ENCODE results near the gene STARD4.

DNA sequence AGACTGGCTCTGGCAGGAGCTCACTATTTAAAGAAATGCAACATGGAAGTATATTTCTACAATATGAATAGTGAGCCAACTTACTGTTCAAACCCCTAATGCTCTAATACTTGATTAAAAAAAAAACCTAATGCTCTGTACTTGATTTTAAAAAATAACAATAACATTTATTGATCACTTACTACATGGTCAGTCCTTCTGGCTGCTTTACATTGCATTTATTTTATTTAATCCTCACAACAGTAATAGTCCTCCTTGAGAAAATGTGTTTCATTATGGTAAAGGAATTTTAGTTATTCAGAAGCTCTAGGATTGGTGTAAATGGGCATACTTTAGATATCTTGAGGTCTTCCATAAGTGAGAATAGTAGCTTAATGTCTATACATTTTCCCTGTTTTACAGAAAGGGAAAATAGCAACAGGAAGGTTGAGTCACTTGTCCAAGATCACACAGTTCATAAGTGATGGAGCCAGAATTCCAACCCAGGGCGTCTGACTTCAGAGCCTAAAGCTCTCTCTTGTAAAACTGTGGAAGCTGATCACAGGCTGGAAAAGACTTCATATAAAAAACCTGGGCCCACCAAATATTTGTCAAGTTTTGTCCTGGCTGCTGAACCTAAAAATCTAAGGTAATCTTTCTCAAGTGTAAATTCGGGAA is 1.0 kb downstream of the STARD4 start:
- no peak for TF ChIP-seq POLR2A (IDR thresholded peaks at IDR 0.05; ENCODE audit: low read length)
- TF ChIP-seq GATA1 (IDR thresholded peaks at IDR 0.05; ENCODE audit: low read depth, low read length), result no peak
